Measurements from ENCODE around the gene STXBP2.

STXBP2 gene

DNA sequence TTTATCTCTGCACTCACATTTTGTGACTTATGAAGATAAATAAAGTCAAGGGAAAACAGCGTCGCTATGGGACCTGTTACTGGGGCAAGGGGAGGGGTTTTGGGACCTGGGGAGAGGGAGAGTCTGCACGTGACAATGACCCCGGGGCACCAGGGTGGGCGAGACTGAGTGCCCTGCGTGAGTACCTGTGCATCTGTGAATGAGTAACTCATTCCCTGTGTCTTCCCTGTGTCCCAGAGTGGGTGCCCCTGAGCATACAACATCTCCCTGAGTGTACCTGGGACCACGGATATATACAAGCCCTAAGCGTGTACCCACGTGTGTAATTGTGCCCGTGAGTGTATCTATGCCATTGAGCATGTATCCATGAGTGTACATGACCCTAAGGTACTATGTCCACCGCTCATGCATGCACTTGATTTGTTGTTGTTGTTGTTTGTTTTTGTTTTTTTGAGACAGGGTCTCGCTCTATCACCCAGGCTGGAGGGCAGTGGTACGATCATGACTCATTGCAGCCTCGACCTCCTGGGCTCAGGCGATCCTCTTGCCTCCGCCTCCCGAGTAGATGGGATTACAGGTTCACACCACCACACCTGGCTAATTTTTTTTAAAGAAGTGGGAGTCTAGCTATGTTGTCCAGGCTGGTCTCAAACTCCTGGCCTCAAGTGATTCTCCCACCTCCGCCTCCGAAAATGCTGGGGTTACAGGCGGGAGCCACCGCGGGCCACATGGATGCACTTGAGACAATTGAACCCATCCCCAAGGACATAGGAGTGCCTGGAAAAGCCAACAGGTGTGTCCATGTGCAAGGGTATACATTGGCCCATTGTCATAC lies 43.1 kb downstream of the STXBP2 start:
- no peak for DNase-seq (ENCODE audit: low read depth in 2 of 2)

DNA sequence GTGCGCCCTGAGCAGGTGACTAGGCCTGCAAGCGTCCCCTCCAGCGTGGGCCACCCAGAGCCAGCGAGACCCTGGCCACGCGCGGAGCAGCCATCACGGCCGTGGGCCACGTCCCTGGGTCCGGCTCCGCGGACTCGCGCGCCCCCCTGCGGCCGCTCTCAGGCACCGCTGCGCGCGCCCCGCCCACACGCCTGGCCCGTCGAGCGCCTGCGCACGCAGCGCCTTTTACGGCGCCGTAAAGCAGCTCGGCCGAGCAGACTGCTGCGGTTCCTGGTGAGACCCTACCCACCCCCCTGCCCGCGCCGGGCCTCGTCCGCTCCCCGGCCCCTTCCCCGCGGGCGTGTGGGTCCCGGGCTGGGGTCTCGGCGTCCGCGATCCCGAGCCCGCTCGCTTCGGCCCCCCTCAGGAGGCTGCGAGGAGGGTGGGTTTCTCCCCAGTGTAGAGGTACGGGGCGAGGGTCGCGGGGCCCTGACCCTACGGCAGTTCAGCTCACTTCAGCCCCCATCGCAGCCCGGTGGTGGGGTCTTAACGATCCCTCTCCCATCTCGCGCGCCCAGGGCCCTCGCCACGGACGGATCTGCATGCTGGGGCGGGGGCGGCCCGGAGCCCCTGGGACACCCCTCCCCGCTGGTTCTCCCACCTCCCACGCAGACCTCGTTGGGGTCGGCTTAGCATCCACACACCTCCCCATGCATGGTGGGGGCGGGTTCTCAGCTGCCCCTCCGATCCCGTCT lies 43.9 kb downstream of the STXBP2 start, which contains the start of gene TRAPPC5:
TRAPPC5 (plus strand) TSS at position 228 of the 734 bp plus-strand sequence. CDS start 1,421 bp downstream, outside the sequence.
- peak; percentile 80 for DNase-seq (ENCODE audit: low read depth in 2 of 2)

DNA sequence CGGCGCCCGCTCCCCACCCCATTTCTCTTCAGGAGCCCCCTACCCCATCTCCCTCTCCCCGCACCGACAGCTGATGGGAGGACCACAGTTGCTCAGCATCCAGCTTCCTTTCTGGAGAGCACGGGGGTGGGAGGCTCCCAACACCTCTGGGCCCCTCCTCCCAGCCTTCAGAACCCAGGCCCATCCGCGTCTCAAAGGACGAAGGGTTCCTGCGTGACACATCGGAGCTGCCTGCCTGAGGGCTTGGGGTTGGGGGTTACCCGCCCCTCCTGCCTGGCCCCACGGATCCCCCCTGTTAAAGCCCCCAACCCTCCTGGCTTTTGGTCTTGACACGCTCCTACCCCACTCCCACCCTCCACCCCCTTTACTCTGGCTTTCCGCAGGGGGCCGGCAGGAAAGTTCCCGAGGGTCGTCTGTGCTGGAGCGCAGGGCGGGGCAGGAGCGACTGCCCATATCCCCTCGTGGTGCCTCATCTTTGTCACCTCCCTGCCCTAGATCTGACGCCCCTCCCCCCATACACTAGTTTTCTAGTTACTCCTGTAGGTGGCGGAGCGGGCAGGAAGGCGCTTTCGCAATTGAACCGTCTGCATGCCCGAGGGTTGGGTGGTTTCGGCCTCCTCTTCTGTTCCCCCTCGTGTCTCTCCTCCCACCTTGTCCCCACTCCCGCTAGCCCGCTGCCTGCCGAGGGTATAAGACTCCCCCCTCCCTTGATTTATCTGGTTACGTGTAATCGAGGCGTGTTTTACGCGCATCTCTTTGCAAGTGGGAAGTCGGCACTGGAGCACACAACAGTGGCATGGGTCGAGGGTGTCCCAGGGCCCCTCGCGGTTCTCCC lies 44.6 kb downstream of the STXBP2 start:
- DNase-seq (ENCODE audit: low read depth in 2 of 2) = peak; percentile 80 to 88

DNA sequence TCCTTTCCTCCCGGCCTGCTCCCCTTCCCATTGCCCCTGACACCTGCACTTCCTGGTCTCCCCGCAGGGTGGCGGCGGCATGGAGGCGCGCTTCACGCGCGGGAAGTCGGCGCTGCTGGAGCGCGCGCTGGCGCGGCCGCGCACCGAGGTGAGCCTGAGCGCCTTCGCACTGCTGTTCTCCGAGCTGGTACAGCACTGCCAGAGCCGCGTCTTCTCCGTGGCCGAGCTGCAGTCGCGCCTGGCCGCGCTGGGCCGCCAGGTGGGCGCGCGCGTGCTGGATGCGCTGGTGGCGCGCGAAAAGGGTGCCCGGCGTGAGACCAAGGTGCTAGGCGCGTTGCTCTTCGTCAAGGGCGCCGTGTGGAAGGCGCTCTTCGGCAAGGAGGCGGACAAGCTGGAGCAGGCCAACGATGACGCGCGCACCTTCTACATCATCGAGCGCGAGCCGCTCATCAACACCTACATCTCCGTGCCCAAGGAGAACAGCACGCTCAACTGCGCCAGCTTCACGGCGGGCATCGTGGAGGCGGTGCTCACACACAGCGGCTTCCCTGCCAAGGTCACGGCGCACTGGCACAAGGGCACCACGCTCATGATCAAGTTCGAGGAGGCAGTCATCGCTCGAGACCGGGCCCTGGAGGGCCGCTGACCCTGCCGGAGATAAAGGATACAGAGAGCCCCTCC lies 45.4 kb downstream of the STXBP2 start:
- DNase-seq (ENCODE audit: low read depth in 2 of 2) = no peak

DNA sequence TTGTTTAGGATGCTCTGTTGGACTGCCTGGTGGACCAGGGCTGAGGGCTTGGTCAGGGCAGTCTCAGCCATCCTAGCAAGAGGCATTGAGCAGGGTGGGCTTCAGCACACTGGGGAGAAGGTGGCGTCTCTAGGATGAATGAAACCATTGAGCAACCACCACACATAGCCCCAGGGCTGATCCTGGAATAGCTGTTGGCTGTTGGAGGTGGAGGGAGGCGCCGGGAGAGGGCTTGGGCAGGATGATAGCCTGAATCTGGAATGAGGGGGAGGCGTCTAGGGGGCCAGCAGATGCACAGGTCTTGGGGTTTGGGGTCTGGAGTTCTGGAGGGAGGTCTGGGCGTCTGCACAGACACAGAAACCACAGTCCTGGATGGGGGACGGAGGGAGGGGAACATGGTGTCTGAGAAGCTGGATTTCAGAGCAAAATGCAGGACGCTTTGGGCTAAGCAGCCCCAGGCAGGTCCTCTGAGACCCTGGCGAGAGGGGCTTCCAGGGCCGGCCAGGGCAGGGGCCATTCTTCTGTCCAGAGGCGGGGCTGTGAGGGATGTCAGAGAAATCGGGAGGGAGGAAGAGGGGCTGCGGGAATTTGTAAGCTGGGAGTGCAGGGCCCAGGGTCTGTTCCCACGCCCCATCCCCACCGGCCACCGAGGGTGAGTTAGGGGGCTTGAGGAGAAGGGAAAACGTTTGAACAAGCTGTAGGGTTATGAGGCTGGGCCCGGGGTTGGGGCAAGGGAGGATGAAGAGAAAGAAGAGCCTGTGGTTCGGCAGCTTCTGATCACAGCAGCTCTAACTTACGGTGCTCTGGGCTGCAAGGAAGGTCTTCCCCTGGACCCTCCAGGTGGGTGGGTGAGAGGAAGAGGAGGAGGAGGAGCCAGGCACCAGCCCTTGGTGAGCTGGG lies 48.9 kb downstream of the STXBP2 start:
- no peak for DNase-seq (ENCODE audit: low read depth in 2 of 2)

DNA sequence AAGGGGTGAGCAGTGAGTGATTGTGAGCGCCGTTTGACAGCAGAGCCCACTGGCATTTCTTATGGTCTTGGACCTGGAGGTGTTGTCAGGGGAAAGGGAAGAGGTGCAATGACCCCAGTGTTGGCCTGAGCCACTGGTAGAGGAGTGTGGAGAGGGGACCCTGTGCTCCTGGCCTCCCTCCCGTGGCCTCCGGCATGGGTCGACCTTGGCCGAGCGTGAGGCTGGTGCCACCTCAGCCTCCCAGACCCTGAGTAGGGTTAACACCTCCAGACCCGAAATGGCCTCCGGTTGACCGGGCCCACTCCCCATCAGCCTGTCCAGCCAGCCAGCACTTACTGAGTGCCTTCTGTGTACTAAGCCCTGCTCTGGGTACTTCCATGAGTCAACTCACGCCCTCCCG lies 50.3 kb downstream of the STXBP2 start:
- no peak for DNase-seq (ENCODE audit: low read depth in 2 of 2)

DNA sequence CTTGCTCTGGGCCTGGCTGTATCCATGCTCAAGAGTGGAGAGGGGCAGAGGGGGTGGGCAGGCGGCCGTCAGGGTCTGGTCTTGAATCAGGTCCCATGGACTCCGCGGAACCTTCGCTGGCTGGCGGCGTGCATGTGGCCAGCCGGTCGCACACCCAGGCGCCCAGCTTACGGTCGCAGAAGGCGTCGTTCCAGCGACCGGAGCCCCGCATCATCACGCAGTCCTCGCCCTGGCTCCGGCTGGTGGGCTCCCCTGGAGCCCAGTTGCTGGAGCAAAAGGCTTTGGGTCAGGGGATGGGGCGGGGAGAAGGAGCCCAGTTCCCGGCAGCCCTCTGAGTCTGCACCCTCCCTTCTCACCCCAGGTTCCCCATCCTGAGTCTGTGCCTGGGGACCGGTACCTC lies 52.3 kb downstream of the STXBP2 start:
- no peak for DNase-seq (ENCODE audit: low read depth in 2 of 2)

DNA sequence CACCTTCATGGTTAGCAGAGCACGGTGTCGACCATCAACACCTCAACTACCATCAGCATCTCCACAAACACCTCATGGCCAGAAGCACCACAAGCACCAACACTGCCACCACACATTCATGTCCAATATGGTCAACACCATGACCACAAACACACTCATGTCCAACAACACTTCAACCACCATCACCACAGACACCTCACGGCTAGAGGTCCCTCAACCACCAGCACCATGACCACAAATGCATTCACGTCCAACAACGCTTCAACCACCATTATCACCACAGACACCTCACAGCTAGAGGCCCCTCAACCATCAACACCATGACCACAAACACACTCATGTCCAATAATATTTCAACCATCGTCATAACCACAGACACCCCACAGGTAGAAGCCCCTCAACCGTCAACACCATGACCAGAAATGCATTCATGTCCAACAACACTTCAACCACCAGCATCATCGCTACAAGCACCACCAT lies 53.9 kb downstream of the STXBP2 start:
- DNase-seq (ENCODE audit: low read depth in 2 of 2) = no peak

DNA sequence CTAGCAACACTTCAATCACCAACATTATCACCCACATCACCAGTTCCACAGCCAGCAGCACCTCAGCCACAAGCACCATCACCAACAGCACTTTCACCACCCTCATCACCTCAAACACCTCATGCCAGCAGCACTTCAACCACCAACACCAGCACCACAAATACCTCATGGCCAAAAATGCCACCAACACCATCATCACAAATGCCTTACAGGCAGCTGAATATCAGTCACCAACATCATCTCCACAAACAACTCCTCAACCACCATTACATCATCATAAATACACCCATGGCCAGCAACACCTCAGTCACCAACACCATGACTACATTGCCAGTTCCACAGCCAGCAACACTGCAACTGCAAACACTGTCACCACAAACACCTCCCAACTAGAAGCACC lies 54.6 kb downstream of the STXBP2 start:
- DNase-seq (ENCODE audit: low read depth in 2 of 2) = no peak

DNA sequence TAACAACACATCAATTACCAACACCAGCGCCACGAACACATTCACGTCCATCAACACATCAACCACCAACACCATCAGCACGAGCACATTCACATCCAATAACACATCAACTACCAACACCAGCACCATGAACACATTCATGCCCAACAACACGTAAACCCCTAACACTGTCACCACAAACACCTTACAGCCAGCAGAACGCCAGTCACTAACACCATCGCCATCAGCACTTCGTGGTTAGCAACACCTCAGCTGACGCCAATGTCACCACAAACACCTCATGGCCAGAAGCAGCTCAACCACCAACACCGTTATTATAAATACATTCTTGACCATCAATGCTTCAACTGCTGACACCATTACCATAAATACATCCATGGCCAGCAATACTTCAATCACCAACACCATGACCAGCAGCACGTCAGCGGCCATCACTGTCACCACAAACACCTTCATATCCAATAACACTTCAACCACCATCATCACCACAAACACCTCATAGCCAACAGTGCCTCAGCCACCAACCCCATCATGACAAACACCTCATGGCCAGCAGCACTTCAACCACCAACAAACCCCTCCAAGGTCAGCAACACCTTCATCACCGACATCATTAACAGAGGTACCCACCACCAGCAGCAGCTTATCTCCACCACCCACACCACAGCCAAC lies 55.6 kb downstream of the STXBP2 start:
- DNase-seq (ENCODE audit: low read depth in 2 of 2) = no peak

DNA sequence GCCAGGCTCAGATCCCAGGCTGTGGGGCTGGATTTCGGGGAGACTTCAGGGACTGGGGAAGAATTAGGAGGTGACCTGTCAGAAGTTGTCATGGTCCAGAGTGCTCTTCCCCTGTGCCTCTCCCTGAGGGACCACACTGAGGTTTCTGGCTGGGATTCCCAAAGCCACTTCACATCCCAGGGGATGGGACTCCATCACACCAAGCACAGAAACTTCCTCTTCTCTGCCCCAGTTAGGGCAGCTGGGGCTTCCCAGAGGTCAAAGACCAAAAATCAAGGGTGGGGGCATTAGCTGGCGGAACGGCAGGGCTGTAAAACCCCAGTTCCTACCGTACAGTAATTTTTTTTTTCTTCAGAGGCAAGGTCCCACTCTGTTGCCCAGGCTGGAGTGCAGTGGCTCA lies 57.6 kb downstream of the STXBP2 start:
- DNase-seq (ENCODE audit: low read depth in 2 of 2) = no peak

All from activated CD4-positive, alpha-beta T cell treated with anti-CD3 and anti-CD28 coated beads for 24 hours (primary cell).